Transverse colon (tissue), 4 donors: ENCODE results near the gene LRRC74A.

Experiments used
- CTCF ChIP-seq, 5 experiments: fragments of 200-600 bp in 3 of 5; fragments of 450-650 bp in 2 of 5; sonication (generic) in 3 of 5; IDR thresholded peaks; 1 replicate in 2 of 5; 2 replicates in 3 of 5; pipeline ENCODE4 v1.5.1; 2016 to 2017; ENCODE audit warnings: antibody characterized with exemption in 5 of 5, inconsistent platforms in 3 of 5, mild to moderate bottlenecking in 2 of 5, moderate library complexity in 1 of 5
- POLR2AphosphoS5 ChIP-seq, 3 donors: sonication (generic); formaldehyde crosslinking; IDR thresholded peaks; one replicate each; pipeline ENCODE4 v1.6.1; 2016; ENCODE audit warnings: antibody characterized with exemption in 3 of 3

GRCh38 chr14:76792422-76792821, 33.8 kb upstream of the LRRC74A start:
- no peak for TF ChIP-seq CTCF (IDR thresholded peaks at IDR 0.05)
- TF ChIP-seq POLR2AphosphoS5 (IDR thresholded peaks at IDR 0.05): no peak
